ENCODE data around the gene MED1. TPM values are rescaled to one million over a fixed set of nuclear protein-coding genes. Genes with fewer than 3 reads are reported as not detected.

The MED1 gene
- total and polyA plus RNA-seq, 2 of the 4 experiments (the other 2 are of a cell fraction), result 16.9 to 24.2 TPM

- Histone ChIP-seq H3K4me1 (ENCODE audit: control insufficient read depth, insufficient read depth, low read length) (no peaks in the 10 kb centered on the region), H4K8ac (ENCODE audit: low read depth in 2 of 2, low read length in 2 of 2) (no peak overlapping the region), H3K14ac (replicated peaks; ENCODE audit: low read depth, low read length) (no peak overlapping the region), H2BK15ac (ENCODE audit: low read depth, low read length) (no peak overlapping the region), H3K9ac (ENCODE audit: low read depth, low read length) (no peak overlapping the region), H3K79me1 (ENCODE audit: low read depth in 1 of 2, low read length in 2 of 2) (peaks cover 11 to 19% of the 10 kb centered on the region in 2 experiments), H2AFZ (replicated peaks; ENCODE audit: low read length, poor library complexity) (no peak overlapping the region), H3K27me3 (ENCODE audit: control insufficient read depth, insufficient read depth, low read length) (no peaks in the 10 kb centered on the region), H4K20me1 (ENCODE audit: insufficient read depth, low read length) (peaks cover 3% of the 10 kb centered on the region; the same call in 1 of the 2 replicates), H3K4me2 (ENCODE audit: low read depth, low read length) (no peak overlapping the region), H3K23ac (ENCODE audit: low read depth, low read length) (no peak overlapping the region), H2BK120ac (ENCODE audit: low read depth, low read length) (no peak overlapping the region), H3K56ac (ENCODE audit: extremely low read depth, insufficient read depth, low read length) (no peak overlapping the region), H2BK5ac (ENCODE audit: low read depth, low read length, poor library complexity, severe bottlenecking) (no peak overlapping the region), H2AK9ac (replicated peaks; ENCODE audit: low read depth, low read length, poor library complexity) (no peak overlapping the region), H2BK20ac (ENCODE audit: low read depth, low read length) (no peak overlapping the region), H3K4ac (ENCODE audit: low read depth, low read length) (no peak overlapping the region), H3K4me3 (ENCODE audit: insufficient read depth, low read depth, low read length) (no peak overlapping the region), H4K91ac (ENCODE audit: insufficient read depth, low read depth, low read length) (no peak overlapping the region), H3K27ac (ENCODE audit: insufficient read depth, low read length) (no peak overlapping the region), H4K5ac (ENCODE audit: low read depth, low read length) (no peak overlapping the region), H3K36me3 (ENCODE audit: control insufficient read depth, insufficient read depth, low read length) (no peaks in the 10 kb centered on the region), H3K18ac (ENCODE audit: low read depth, low read length) (no peak overlapping the region), H3K9me1 (ENCODE audit: insufficient read depth, low read length) (no peaks in the 10 kb centered on the region), H2AK5ac (ENCODE audit: low read depth, low read length) (no peak overlapping the region), H3K9me3 (ENCODE audit: control insufficient read depth, insufficient read depth, low read length) (no peaks in the 10 kb centered on the region)
- ATAC-seq (ENCODE audit: low read depth), result no peak
- in situ Hi-C loops (cut with MboI; ENCODE audit: low sequenced_read_pairs) (no loop called here), dilution Hi-C loops (cut with HindIII; ENCODE audit: low sequenced_read_pairs, unreplicated experiment) (no loop called here), intact Hi-C loops (cut with micrococcal nuclease) (no loop called here)
- WGBS, 2 experiments (ENCODE audit: extremely low coverage in 2 of 2, insufficient read length in 1 of 2), result 96% methylated on average over 3 of the region's 8 CpGs; no CpG with 5 or more reads in 1 of the 2 experiments
- CTCF ChIA-PET, result no interaction called here
- no TSS peak for BruUV-seq (replicated peaks)
- DNase-seq, result peak; percentile 20
- TF ChIP-seq MAZ (IDR thresholded peaks at IDR 0.05; ENCODE audit: borderline replicate concordance, low read depth, low read length), result no peak
- TF ChIP-seq, protein P1, sequence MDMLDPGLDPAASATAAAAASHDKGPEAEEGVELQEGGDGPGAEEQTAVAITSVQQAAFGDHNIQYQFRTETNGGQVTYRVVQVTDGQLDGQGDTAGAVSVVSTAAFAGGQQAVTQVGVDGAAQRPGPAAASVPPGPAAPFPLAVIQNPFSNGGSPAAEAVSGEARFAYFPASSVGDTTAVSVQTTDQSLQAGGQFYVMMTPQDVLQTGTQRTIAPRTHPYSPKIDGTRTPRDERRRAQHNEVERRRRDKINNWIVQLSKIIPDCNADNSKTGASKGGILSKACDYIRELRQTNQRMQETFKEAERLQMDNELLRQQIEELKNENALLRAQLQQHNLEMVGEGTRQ (IDR thresholded peaks at IDR 0.05; ENCODE audit: low read depth, low read length), result no peak
- TF ChIP-seq SMC3 (IDR thresholded peaks at IDR 0.05; ENCODE audit: low read depth, low read length), result no peak
- no peak for TF ChIP-seq CHD1 (IDR thresholded peaks at IDR 0.05; ENCODE audit: low read depth, low read length)
- no peak for TF ChIP-seq BHLHE40 (IDR thresholded peaks at IDR 0.05; ENCODE audit: low read depth, low read length)
- TF ChIP-seq, protein P2, sequence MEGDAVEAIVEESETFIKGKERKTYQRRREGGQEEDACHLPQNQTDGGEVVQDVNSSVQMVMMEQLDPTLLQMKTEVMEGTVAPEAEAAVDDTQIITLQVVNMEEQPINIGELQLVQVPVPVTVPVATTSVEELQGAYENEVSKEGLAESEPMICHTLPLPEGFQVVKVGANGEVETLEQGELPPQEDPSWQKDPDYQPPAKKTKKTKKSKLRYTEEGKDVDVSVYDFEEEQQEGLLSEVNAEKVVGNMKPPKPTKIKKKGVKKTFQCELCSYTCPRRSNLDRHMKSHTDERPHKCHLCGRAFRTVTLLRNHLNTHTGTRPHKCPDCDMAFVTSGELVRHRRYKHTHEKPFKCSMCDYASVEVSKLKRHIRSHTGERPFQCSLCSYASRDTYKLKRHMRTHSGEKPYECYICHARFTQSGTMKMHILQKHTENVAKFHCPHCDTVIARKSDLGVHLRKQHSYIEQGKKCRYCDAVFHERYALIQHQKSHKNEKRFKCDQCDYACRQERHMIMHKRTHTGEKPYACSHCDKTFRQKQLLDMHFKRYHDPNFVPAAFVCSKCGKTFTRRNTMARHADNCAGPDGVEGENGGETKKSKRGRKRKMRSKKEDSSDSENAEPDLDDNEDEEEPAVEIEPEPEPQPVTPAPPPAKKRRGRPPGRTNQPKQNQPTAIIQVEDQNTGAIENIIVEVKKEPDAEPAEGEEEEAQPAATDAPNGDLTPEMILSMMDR (conservative IDR thresholded peaks at IDR 0.05; ENCODE audit: low read depth, low read length), result no peak
- no peak for TF ChIP-seq RCOR1 (IDR thresholded peaks at IDR 0.05; ENCODE audit: insufficient replicate concordance, low read length)
- no peak for TF ChIP-seq MXI1 (IDR thresholded peaks at IDR 0.05; ENCODE audit: borderline replicate concordance, low read depth, low read length)
- POLR2A ChIA-PET (ENCODE audit: unreplicated experiment), result no interaction called here
Observed at GRCh38 chr17:39357488-39357887, 93.6 kb downstream of the MED1 start.
